Suprapubic skin (tissue), 2 donors: ENCODE results near the gene ICAM4.

ENCODE experiments used
- EP300 ChIP-seq: sonication (generic); formaldehyde crosslinking; IDR thresholded peaks from one replicate; pipeline ENCODE4 v1.6.1; 2017; ENCODE audit warnings: antibody characterized with exemption
- POLR2A ChIP-seq, 2 donors: fragments of 450-650 bp; IDR thresholded peaks; one replicate each; pipeline ENCODE4 v1.6.1; 2017; ENCODE audit warnings: antibody characterized with exemption in 2 of 2, mild to moderate bottlenecking in 2 of 2, moderate library complexity in 2 of 2

DNA sequence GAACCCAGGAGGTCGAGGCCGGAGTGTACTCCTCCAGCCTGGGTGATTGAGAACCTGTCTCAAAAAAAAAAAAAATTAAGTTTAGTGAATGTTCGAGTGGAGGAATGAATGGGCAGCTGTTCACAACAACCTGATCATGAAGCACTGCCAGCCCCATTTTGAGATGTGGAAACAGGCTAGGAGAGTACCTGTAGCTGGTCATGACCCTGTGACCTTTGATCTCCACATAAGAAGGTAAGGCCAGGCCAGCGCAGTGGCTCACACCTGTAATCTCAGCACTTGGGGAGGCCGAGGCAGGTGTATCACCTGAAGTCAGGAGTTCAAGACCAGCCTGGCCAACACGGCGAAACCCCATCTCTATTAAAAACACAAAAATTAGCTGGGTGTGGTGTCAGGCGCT, 39.0 kb downstream of the ICAM4 start:
- no peak for TF ChIP-seq EP300
- no peak for TF ChIP-seq POLR2A (IDR thresholded peaks at IDR 0.05)
